A549 (cell line): ENCODE data around the gene PDE8B. TPM values are rescaled to one million over a fixed set of nuclear protein-coding genes. Genes with fewer than 3 reads are reported as not detected.

Experiments used
- ATAC-seq, 2 experiments: fragments of 200-7000 bp in 1 of 2; fragments of >200 bp in 1 of 2; cut with Nextera tagmentation in 1 of 2; cut with Tn5 transposase in 1 of 2; 3 replicates each; pipeline versions ENCODE4 v1.8.0 to v1.9.1; 2018 to 2020; ENCODE audit warnings: mild to moderate bottlenecking in 1 of 2, moderate library complexity in 1 of 2
- CTCF ChIA-PET: fragments of 300-600 bp; sonication (Branson Sonifier 250); formaldehyde crosslinking; extraction: SDS; loops from one replicate; lab custom pipeline; 2021; ENCODE audit warnings: antibody characterized with exemption, inconsistent platforms; lab: Yijun Ruan, JAX
- POLR2A ChIA-PET: fragments of 350-600 bp; formaldehyde crosslinking; extraction: SDS; loops from one replicate; lab custom pipeline; 2021; ENCODE audit warnings: antibody characterized with exemption, inconsistent platforms; lab: Yijun Ruan, JAX
- DNase-seq, 2 experiments: peaks; one replicate each; pipeline versions ENCODE4 v3.0.0 to v3.0.0-alpha.2; 2011 to 2016; ENCODE audit warnings: low read depth in 1 of 2, low spot score in 1 of 2
- FAIRE-seq: peaks from 2 replicates; lab custom pipeline; 2011; peaks lifted over from hg19 to GRCh38; lab: Jason Lieb, UNC
- H3K27ac ChIP-seq, 2 experiments: fragments of >200 bp; sonication (Bioruptor Twin); formaldehyde crosslinking; 3 replicates each; pipeline ENCODE4 v1.5.1; 2016 to 2017
- H3K4me1 ChIP-seq: fragments of >200 bp; sonication (Bioruptor Twin); formaldehyde crosslinking; 3 replicates; pipeline ENCODE4 v1.6.1; 2016
- H3K4me2 ChIP-seq: fragments of >200 bp; sonication (Bioruptor Twin); formaldehyde crosslinking; 3 replicates; pipeline ENCODE4 v1.6.1; 2016
- H3K4me3 ChIP-seq: fragments of >200 bp; sonication (Bioruptor Twin); formaldehyde crosslinking; 3 replicates; pipeline ENCODE4 v1.5.1; 2016
- H3K9me3 ChIP-seq: fragments of >200 bp; sonication (Bioruptor Twin); formaldehyde crosslinking; 3 replicates; pipeline ENCODE4 v1.6.1; 2016
- CBX2 ChIP-seq: fragments of 200-600 bp; sonication (generic); IDR thresholded peaks from 2 replicates; pipeline ENCODE4 v1.6.1; 2016; ENCODE audit warnings: low read depth, mild to moderate bottlenecking, borderline replicate concordance
- EHMT2 ChIP-seq: fragments of 200-600 bp; sonication (generic); IDR thresholded peaks from 2 replicates; pipeline ENCODE4 v1.6.1; 2016; ENCODE audit warnings: antibody characterized with exemption, low read depth, mild to moderate bottlenecking, moderate library complexity
- FOSB ChIP-seq: fragments of 250-450 bp; sonication (Bioruptor Pico); IDR thresholded peaks from 2 replicates; pipeline ENCODE4 v1.5.0; 2020; ENCODE audit warnings: mild to moderate bottlenecking, moderate library complexity
- HOXA7 ChIP-seq: fragments of 250-450 bp; sonication (Bioruptor Pico); IDR thresholded peaks from 2 replicates; pipeline ENCODE4 v1.5.0; 2020; ENCODE audit warnings: mild to moderate bottlenecking, moderate library complexity
- HOXB13 ChIP-seq: fragments of 250-450 bp; sonication (Bioruptor Pico); IDR thresholded peaks from 2 replicates; pipeline ENCODE4 v1.5.0; 2020; ENCODE audit warnings: low read depth, mild to moderate bottlenecking, moderate library complexity
- KDM5A ChIP-seq: fragments of 200-600 bp; sonication (generic); IDR thresholded peaks from 2 replicates; pipeline ENCODE4 v1.6.1; 2016; ENCODE audit warnings: antibody characterized with exemption, mild to moderate bottlenecking
- MAFK ChIP-seq: fragments of 450-650 bp; IDR thresholded peaks from 2 replicates; pipeline ENCODE4 v1.6.1; 2014; ENCODE audit not compliant: partially characterized antibody
- MYC ChIP-seq: IDR thresholded peaks from 2 replicates; pipeline ENCODE4 v1.6.1; 2012; ENCODE audit warnings: mild to moderate bottlenecking, inconsistent platforms, low read length, improper control_type of control experiment, borderline replicate concordance
- NR3C1 ChIP-seq: fragments of >200 bp; sonication (Bioruptor Twin); formaldehyde crosslinking; IDR thresholded peaks from 3 replicates; pipeline ENCODE4 v1.6.1; 2017
- PHF8 ChIP-seq: fragments of 200-600 bp; sonication (generic); IDR thresholded peaks from 2 replicates; pipeline ENCODE4 v1.6.1; 2016; ENCODE audit warnings: low read depth, mild to moderate bottlenecking, antibody characterized with exemption, moderate library complexity, borderline replicate concordance
- POLR2A ChIP-seq: IDR thresholded peaks from 2 replicates; pipeline ENCODE4 v1.6.1; 2012; ENCODE audit warnings: mild to moderate bottlenecking, low read length
- RARB ChIP-seq: fragments of 250-450 bp; sonication (Bioruptor Pico); IDR thresholded peaks from 2 replicates; pipeline ENCODE4 v1.8.0; 2021; ENCODE audit warnings: mild to moderate bottlenecking, moderate library complexity
- SREBF2 ChIP-seq: fragments of 450-650 bp; IDR thresholded peaks from 2 replicates; pipeline ENCODE4 v1.6.1; 2014; ENCODE audit warnings: mild to moderate bottlenecking, moderate library complexity
- TFCP2L1 ChIP-seq: fragments of 250-450 bp; sonication (Bioruptor Pico); IDR thresholded peaks from 2 replicates; pipeline ENCODE4 v1.5.0; 2021; ENCODE audit warnings: mild to moderate bottlenecking
- ZC3H11A ChIP-seq: fragments of 450-650 bp; IDR thresholded peaks from 2 replicates; pipeline ENCODE4 v1.6.1; 2014; ENCODE audit warnings: antibody characterized with exemption, mild to moderate bottlenecking
- ZNF302 ChIP-seq: fragments of 250-450 bp; sonication (Bioruptor Pico); IDR thresholded peaks from 2 replicates; pipeline ENCODE4 v1.9.0; 2021; ENCODE audit warnings: inconsistent platforms, mild to moderate bottlenecking, moderate library complexity
- WGBS: methylation state at CpG from one replicate; pipeline ENCODE4 v1.1.6; 2017; ENCODE audit errors: missing lambda C conversion rate; 5-methylcytosine and 5-hydroxymethylcytosine counted together
- polyA plus RNA-seq, 4 experiments: library from polyadenylated mRNA; depleted of rRNA in 3 of 4; stranded (reverse); fragments of >200 nt; fragmentation: RNase III in 1 of 4; extraction: RNeasy Plus Mini Kit Qiagen cat#74134 plus additional on column Dnase treatment in 1 of 4; gene quantifications; 2 replicates in 3 of 4; 3 replicates in 1 of 4; pipeline ENCODE4 v1.2.3, GENCODE V29; 2011 to 2017
- TF ChIP-seq, protein P1 (sequence below): fragments of 250-450 bp; sonication (Bioruptor Pico); IDR thresholded peaks from 2 replicates; pipeline ENCODE4 v1.5.0; 2020; ENCODE audit warnings: low read depth, mild to moderate bottlenecking, moderate library complexity
- TF ChIP-seq, protein P2 (sequence below): fragments of >200 bp; sonication (Bioruptor Twin); formaldehyde crosslinking; IDR thresholded peaks from 3 replicates; pipeline ENCODE4 v1.5.1; 2016

Gene PDE8B
- polyA plus RNA-seq, 2 of the 4 experiments (the other 2 are of a cell fraction) = 2.0 to 4.0 TPM

DNA sequence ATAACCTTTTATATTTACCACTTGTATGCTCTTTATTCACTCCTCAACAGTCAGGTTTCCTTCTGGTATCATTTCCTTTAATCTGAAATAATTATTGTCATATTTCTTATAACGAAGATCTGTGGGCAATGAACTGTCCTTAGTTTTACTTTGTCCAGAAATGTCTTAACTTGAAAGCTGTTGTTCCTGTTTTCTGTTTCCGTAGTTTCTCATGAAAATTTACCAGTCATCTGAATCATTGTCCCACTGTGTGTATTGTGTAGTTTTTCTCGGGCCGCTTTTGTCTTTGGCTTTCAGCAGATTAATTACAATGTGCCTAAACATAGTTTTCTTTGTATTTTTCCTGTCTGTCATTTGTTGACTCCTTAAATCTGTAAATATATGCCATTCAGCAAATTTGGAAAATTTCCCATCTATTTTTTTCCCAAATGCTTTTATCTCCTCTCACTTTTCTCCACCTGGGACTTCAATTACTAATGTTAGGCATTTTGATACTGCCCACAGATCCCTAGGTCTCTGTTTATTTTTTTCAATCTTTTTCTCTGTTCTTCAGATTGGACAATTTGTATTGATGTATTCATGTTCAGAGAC, 74.9 kb downstream of the PDE8B start:
- Histone ChIP-seq H3K9me3 (no peaks in the 10 kb centered on the region), H3K4me3 (no peak overlapping the region), H3K27ac (no peak overlapping the region), H3K4me1 (peaks cover 12% of the 10 kb centered on the region; the same call in 2 of the 3 replicates), H3K4me2 (no peak overlapping the region)
- TF ChIP-seq FOSB (no peak), HOXB13 (CRISPR knock-in tag) (no peak), EHMT2 (no peak), NR3C1 (no peak), PHF8 (no peak), MAFK (peak; percentile 73), ZC3H11A (no peak), POLR2A (no peak)
- TF ChIP-seq, protein P1, sequence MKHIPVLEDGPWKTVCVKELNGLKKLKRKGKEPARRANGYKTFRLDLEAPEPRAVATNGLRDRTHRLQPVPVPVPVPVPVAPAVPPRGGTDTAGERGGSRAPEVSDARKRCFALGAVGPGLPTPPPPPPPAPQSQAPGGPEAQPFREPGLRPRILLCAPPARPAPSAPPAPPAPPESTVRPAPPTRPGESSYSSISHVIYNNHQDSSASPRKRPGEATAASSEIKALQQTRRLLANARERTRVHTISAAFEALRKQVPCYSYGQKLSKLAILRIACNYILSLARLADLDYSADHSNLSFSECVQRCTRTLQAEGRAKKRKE (CRISPR knock-in tag) = no peak
- ChIA-PET CTCF (interaction anchor here (1.0 kb wide), 1 partner anchor 188 kb away, joined by 3 read pairs; no protein-coding TSS in a partner anchor), POLR2A (no interaction called here)
- FAIRE-seq (no peak), DNase-seq (no peak), ATAC-seq (no peak)
- WGBS = 81% methylated on average over 4 of the region's 4 CpGs

DNA sequence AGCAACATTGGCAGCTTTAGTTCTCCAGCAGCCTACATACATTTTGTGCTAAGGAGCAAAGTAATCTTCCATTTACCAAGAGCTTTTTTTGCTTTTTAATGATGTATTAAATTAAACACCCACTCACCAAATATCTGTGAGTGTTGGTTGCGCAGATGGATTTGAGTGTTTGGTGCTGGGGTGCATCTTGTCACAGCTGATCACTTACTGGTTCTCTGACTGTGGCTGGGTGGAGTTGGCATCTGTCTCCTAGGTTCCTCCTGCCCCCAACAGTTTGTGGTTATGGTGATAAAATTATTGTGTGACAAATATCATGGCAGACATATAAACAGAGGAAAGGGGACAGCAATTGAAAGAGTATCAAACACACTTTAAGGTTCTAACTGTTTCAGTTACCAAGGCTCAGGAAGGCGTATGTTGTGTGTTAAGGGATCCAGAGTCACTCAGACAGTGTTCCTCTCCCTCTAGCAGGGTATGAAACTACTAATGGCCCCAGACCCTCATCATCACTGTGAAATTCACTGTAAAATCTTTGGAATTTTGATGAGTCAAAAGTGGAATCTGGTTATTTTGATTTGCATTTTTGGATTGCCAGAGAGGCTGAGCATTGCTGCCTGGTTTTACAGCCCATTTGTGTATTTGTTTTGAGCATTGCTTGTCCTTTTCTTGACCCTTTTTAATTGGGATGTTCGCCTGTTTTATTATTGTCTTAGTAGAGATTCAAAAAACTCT, 81.7 kb downstream of the PDE8B start:
- DNase-seq (no peak), FAIRE-seq (no peak), ATAC-seq (peak in 1 of 2 experiments; percentile 61; a peak in 3 of 6 replicates)
- peak overlapping the region; percentile 6; the same call in 2 of the 3 replicates for H3K4me2 ChIP-seq
- H3K9me3 ChIP-seq = no peaks in the 10 kb centered on the region
- peaks cover 11% of the 10 kb centered on the region for H3K4me1 ChIP-seq
- ChIA-PET CTCF (interaction anchor here (0.6 kb wide), 1 partner anchor 453 kb away, joined by 3 read pairs; no protein-coding TSS in a partner anchor), POLR2A (no interaction called here)
- no peak overlapping the region for H3K27ac ChIP-seq
- H3K4me3 ChIP-seq = no peak overlapping the region
- TF ChIP-seq HOXA7 (CRISPR knock-in tag) (no peak), MYC (no peak), PHF8 (no peak), TFCP2L1 (no peak), RARB (CRISPR knock-in tag) (no peak)
- TF ChIP-seq, protein P2, sequence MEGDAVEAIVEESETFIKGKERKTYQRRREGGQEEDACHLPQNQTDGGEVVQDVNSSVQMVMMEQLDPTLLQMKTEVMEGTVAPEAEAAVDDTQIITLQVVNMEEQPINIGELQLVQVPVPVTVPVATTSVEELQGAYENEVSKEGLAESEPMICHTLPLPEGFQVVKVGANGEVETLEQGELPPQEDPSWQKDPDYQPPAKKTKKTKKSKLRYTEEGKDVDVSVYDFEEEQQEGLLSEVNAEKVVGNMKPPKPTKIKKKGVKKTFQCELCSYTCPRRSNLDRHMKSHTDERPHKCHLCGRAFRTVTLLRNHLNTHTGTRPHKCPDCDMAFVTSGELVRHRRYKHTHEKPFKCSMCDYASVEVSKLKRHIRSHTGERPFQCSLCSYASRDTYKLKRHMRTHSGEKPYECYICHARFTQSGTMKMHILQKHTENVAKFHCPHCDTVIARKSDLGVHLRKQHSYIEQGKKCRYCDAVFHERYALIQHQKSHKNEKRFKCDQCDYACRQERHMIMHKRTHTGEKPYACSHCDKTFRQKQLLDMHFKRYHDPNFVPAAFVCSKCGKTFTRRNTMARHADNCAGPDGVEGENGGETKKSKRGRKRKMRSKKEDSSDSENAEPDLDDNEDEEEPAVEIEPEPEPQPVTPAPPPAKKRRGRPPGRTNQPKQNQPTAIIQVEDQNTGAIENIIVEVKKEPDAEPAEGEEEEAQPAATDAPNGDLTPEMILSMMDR = no peak
- whole genome bisulfite sequencing = 73% methylated on average over 3 of the region's 3 CpGs

DNA sequence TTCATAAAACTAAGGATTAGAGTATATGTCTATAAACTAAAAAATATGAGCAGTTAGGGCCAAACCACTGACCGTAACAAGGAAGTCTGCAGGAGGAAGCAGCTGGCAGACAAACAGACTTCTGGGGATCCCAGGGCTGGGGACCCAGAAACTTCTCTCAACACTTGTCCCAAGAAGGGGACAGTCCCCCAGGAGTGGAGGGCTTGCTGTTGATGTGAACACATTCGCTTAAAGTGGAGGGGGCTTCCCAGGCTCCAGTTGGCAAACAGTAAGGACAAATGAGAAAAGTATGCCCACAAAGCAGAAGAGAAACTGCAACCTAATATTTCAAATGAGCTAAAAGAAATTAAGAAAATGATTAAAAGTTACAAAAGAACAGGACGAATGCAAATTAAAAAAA, 83.7 kb downstream of the PDE8B start:
- no peak for ATAC-seq
- no peak for DNase-seq
- no peaks in the 10 kb centered on the region for H3K9me3 ChIP-seq
- peaks cover 11% of the 10 kb centered on the region for H3K4me1 ChIP-seq
- POLR2A ChIA-PET = interaction anchor here (0.6 kb wide), 1 partner anchor 566 kb away, joined by 4 read pairs; no protein-coding TSS in a partner anchor
- 70% methylated on average over 3 of the region's 3 CpGs for WGBS
- H3K4me2 ChIP-seq = no peak overlapping the region
- no peak overlapping the region for H3K27ac ChIP-seq
- TF ChIP-seq FOSB = no peak
- TF ChIP-seq CBX2 = no peak
- TF ChIP-seq KDM5A = no peak
- no peak for TF ChIP-seq ZNF302 (CRISPR knock-in tag)
- no peak for TF ChIP-seq SREBF2
- TF ChIP-seq, all 56 proteins: peak for 0
- no peak overlapping the region for H3K4me3 ChIP-seq
- no peak for FAIRE-seq
- CTCF ChIA-PET = interaction anchor here (1.4 kb wide), 1 partner anchor 14 kb away, joined by 5 read pairs; no protein-coding TSS in a partner anchor
